ENCODE results near the gene FRMD4A. TPM values are rescaled to one million over a fixed set of nuclear protein-coding genes. Genes with fewer than 3 reads are reported as not detected.

FRMD4A gene
- total RNA-seq, 1 experiment from 2014 or later: 19.6 TPM

DNA sequence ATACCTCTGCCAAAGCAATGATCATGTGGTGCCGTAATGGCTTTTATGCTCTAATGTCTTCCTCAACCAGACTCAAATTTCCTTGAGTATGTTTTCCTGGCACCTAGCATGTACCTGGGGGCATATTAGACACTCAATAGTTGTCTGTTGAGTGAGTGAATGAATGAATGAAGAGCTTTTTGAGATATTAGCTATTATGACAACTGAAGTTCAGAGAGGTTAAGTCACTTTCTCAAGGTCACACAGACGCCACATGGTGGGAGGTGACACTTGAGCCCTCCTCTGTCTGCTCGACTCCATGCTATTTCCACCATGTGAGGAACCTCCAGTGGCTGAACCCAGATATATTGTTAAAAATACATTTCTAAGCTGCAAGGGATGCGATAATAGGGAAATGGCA is 611.9 kb downstream of the FRMD4A start:
- no peak overlapping the region for H2BK20ac ChIP-seq (ENCODE audit: low read depth, low read length, poor library complexity, severe bottlenecking)
- H3K27me3 ChIP-seq (ENCODE audit: insufficient read depth, low read length): no peaks in the 10 kb centered on the region
- H3K79me1 ChIP-seq (ENCODE audit: insufficient read depth, low read depth, low read length, poor library complexity, severe bottlenecking): no peaks in the 10 kb centered on the region
- TF ChIP-seq, protein P1, sequence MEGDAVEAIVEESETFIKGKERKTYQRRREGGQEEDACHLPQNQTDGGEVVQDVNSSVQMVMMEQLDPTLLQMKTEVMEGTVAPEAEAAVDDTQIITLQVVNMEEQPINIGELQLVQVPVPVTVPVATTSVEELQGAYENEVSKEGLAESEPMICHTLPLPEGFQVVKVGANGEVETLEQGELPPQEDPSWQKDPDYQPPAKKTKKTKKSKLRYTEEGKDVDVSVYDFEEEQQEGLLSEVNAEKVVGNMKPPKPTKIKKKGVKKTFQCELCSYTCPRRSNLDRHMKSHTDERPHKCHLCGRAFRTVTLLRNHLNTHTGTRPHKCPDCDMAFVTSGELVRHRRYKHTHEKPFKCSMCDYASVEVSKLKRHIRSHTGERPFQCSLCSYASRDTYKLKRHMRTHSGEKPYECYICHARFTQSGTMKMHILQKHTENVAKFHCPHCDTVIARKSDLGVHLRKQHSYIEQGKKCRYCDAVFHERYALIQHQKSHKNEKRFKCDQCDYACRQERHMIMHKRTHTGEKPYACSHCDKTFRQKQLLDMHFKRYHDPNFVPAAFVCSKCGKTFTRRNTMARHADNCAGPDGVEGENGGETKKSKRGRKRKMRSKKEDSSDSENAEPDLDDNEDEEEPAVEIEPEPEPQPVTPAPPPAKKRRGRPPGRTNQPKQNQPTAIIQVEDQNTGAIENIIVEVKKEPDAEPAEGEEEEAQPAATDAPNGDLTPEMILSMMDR (conservative IDR thresholded peaks at IDR 0.05): no peak
- H3K9me3 ChIP-seq (ENCODE audit: control insufficient read depth, low read depth, low read length): no peaks in the 10 kb centered on the region
- H3K23ac ChIP-seq (ENCODE audit: insufficient read length, low read depth, low read length): no peak overlapping the region
- H3K4me1 Mint-ChIP-seq: 0 out of 4 replicates have a peak, but pooled peaks cover 0 to 2% of the 10 kb centered on the region in 2 experiments
- H3K4me2 ChIP-seq (ENCODE audit: insufficient read depth, insufficient read length, low read length): no peak overlapping the region
- H3K14ac ChIP-seq (ENCODE audit: insufficient read depth, low read length): no peak overlapping the region
- peaks cover 0 to 6% (median 0%) of the 10 kb centered on the region in 3 experiments; a peak in 4 of 7 replicates for H3K36me3 Mint-ChIP-seq (ENCODE audit: insufficient read depth in 1 of 3, low read depth in 3 of 3)
- no peak overlapping the region for H2AFZ ChIP-seq (ENCODE audit: low read length)
- peak overlapping the region; percentile 28 to 81 (median 64); a peak in 1 of 7 replicates for H3K27ac Mint-ChIP-seq
- H3K9ac ChIP-seq (ENCODE audit: extremely low read depth, insufficient read length, low read length): no peak overlapping the region
- no peaks in the 10 kb centered on the region for H3K79me2 ChIP-seq (ENCODE audit: insufficient read depth, low read length)
- H3K4me3 Mint-ChIP-seq: no peak overlapping the region
- H3K56ac ChIP-seq (ENCODE audit: insufficient read length, low read depth, low read length): no peak overlapping the region
- no peak overlapping the region for H3T11ph ChIP-seq (ENCODE audit: low read length)
- H2BK12ac ChIP-seq (ENCODE audit: insufficient read length, low read depth, low read length): no peak overlapping the region
- no peak overlapping the region for H2BK120ac ChIP-seq (ENCODE audit: low read depth, low read length, poor library complexity, severe bottlenecking)
- H3K18ac ChIP-seq (ENCODE audit: insufficient read length, low read depth, low read length): no peak overlapping the region
- no peaks in the 10 kb centered on the region for H3K4me1 ChIP-seq (ENCODE audit: insufficient read depth, low read length)
- no peak overlapping the region for H2BK15ac ChIP-seq (ENCODE audit: low read depth, low read length)
- no CpG with 5 or more reads among the region's 4 CpGs for WGBS (ENCODE audit: extremely low coverage, insufficient read length, low lambda C conversion rate)
- no peaks in the 10 kb centered on the region for H4K20me1 ChIP-seq (ENCODE audit: control insufficient read depth, insufficient read depth, insufficient read length)
- H2AK5ac ChIP-seq (ENCODE audit: insufficient read length, low read length): no peak overlapping the region
- no peak overlapping the region for H4K8ac ChIP-seq (replicated peaks; ENCODE audit: insufficient read length, low read depth, low read length)
- H3K23me2 ChIP-seq (ENCODE audit: insufficient read length, low read depth, low read length, poor library complexity, severe bottlenecking): no peaks in the 10 kb centered on the region
- H3K27me3 Mint-ChIP-seq (ENCODE audit: low read depth): no peaks in the 10 kb centered on the region
- DNase-seq: no peak
- no peak overlapping the region for H4K5ac ChIP-seq (ENCODE audit: insufficient read length, low read depth, low read length)
- H3K27ac ChIP-seq (ENCODE audit: insufficient read length, low read depth, low read length): no peak overlapping the region
- no peak overlapping the region for H2BK5ac ChIP-seq (ENCODE audit: insufficient read length, low read length)
- no peak overlapping the region for H3K4ac ChIP-seq (ENCODE audit: low read depth, low read length)
- H3K9me3 Mint-ChIP-seq: no peaks in the 10 kb centered on the region; a peak in 1 of 5 replicates
- no peak overlapping the region for H4K91ac ChIP-seq (ENCODE audit: insufficient read length, low read depth, low read length)

Data from H9 (cell line).